HepG2 (cell line): ENCODE measurements around the gene NCKIPSD. TPM values are rescaled to one million over a fixed set of nuclear protein-coding genes. Genes with fewer than 3 reads are reported as not detected.

Experiments
- CBFB ChIP-seq: sonication (generic); formaldehyde crosslinking; IDR thresholded peaks from 2 replicates; pipeline ENCODE4 v1.4.0; 2020; ENCODE audit warnings: missing genetic modification reagents
- ELK4 ChIP-seq: sonication (generic); formaldehyde crosslinking; IDR thresholded peaks from 2 replicates; pipeline ENCODE4 v1.9.0; 2021; ENCODE audit warnings: missing genetic modification reagents, borderline replicate concordance
- KDM1A ChIP-seq: IDR thresholded peaks from 2 replicates; pipeline ENCODE4 v1.6.1; 2016; ENCODE audit warnings: missing compliant biosample characterization
- KDM5B ChIP-seq: sonication (generic); formaldehyde crosslinking; IDR thresholded peaks from 2 replicates; pipeline ENCODE4 v1.4.0; 2020; ENCODE audit warnings: missing genetic modification reagents, mild to moderate bottlenecking, borderline replicate concordance
- NR0B2 ChIP-seq: sonication (generic); formaldehyde crosslinking; IDR thresholded peaks from 2 replicates; pipeline ENCODE4 v1.4.0; 2020; ENCODE audit warnings: mild to moderate bottlenecking, missing genetic modification reagents
- ZBTB37 ChIP-seq: sonication (generic); formaldehyde crosslinking; IDR thresholded peaks from 2 replicates; pipeline ENCODE4 v1.4.0; 2020; ENCODE audit warnings: mild to moderate bottlenecking, missing genetic modification reagents
- ZBTB7A ChIP-seq: sonication (generic); formaldehyde crosslinking; IDR thresholded peaks from 2 replicates; pipeline ENCODE4 v1.8.0; 2022; ENCODE audit warnings: mild to moderate bottlenecking, missing genetic modification reagents
- ZC3H4 ChIP-seq: sonication (generic); formaldehyde crosslinking; IDR thresholded peaks from 2 replicates; pipeline ENCODE4 v1.4.0; 2020; ENCODE audit warnings: missing genetic modification reagents, borderline replicate concordance
- ZNF484 ChIP-seq: sonication (generic); formaldehyde crosslinking; IDR thresholded peaks from 2 replicates; pipeline ENCODE4 v1.5.1; 2020; ENCODE audit warnings: mild to moderate bottlenecking, low read depth, missing genetic modification reagents, borderline replicate concordance
- ZNF564 ChIP-seq: sonication (generic); formaldehyde crosslinking; IDR thresholded peaks from 2 replicates; pipeline ENCODE4 v1.8.1; 2023; ENCODE audit warnings: mild to moderate bottlenecking, missing genetic modification reagents
- ZNF75D ChIP-seq: sonication (generic); formaldehyde crosslinking; IDR thresholded peaks from 2 replicates; pipeline ENCODE4 v1.8.1; 2023; ENCODE audit warnings: missing genetic modification reagents, mild to moderate bottlenecking, borderline replicate concordance
- polyA plus RNA-seq, 8 experiments: library from polyadenylated mRNA; depleted of rRNA in 3 of 8; stranded (reverse) in 7 of 8; unstranded in 1 of 8; fragments of >200 nt; fragmentation: Illumina TruSeq in 4 of 8; extraction: Trizol in 4 of 8; gene quantifications; 2 replicates each; pipeline versions ENCODE4 v1.2.1 to v1.2.3, GENCODE V29; 2011 to 2016; ENCODE audit warnings: low read depth in 4 of 8, missing spikeins in 1 of 8, mixed read lengths in 1 of 8; ENCODE audit not compliant: insufficient read depth in 1 of 8
- total RNA-seq, 5 experiments: library from RNA; depleted of rRNA; stranded (reverse); fragments of >200 nt; fragmentation: Illumina TruSeq; extraction: Trizol; gene quantifications; 2 replicates each; pipeline ENCODE4 v1.2.3, GENCODE V29; 2016; ENCODE audit warnings: low read depth in 1 of 5
- TF ChIP-seq, protein P1 (sequence below): sonication (generic); formaldehyde crosslinking; IDR thresholded peaks from 2 replicates; pipeline ENCODE4 v1.5.1; 2020; ENCODE audit warnings: mild to moderate bottlenecking, moderate library complexity, missing genetic modification reagents
- TF ChIP-seq, protein P2 (sequence below), 2 experiments: sonication (generic) in 1 of 2; formaldehyde crosslinking in 1 of 2; IDR thresholded peaks; 2 replicates each; pipeline versions ENCODE4 v1.4.0 to v1.6.1; 2016 to 2020; ENCODE audit warnings: borderline replicate concordance in 1 of 2, low read depth in 1 of 2, mild to moderate bottlenecking in 1 of 2, missing genetic modification reagents in 1 of 2
- TF ChIP-seq, protein P3 (sequence below): sonication (generic); formaldehyde crosslinking; IDR thresholded peaks from 2 replicates; pipeline ENCODE4 v1.4.0; 2020; ENCODE audit warnings: missing genetic modification reagents, borderline replicate concordance

Gene NCKIPSD
- total and polyA plus RNA-seq, 2 of the 13 experiments (the other 11 are each of a cell fraction or from before 2014, with no cell fraction given), result 13.5 to 35.2 TPM

DNA sequence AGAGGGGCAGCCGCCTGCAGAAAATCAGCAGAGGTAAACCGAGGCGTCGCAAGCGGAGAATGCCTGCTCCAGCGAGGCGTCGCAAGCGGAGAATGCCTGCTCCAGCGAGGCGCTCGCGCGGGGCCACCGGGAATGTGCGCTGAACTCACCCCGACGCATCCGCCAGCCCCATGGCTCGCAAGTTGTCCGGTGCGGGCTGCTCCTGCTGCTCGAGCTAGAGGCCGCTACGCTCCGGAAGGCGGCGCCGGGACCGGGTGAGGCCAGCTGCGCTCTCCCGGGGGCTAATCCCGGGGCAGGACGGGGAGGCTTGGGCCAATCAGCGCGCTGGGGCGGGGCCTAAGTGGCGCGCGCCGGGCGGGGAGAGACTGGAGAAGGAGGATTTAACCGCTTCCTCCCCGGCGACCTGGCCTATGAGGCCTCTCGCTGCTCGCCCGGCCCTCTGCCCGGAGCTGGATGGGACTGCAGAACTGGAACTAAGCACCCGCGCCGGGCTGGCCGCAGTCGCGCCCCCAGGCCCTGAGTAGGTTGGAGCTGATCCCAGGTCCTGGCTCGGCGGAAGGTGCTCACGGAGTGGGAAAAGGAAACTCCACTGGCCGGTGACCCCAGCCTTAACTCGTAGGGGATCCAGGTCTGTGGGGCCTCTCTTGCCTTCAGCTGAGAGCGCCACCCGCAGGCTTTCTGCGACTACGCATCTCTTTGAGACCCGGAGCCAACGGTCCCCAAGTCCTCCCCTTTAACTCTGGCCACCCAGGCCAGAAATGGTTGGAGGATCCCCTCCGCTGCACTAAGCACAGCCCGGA, 50.3 kb downstream of the NCKIPSD start, which contains the start of gene SLC26A6 (continued):
- TF ChIP-seq ELK4 (CRISPR knock-in tag) (no peak), CBFB (CRISPR knock-in tag) (0 out of 2 replicates have a peak, but pooled peaks have one; percentile 34), KDM5B (CRISPR knock-in tag) (peak; percentile 69; the same call in 1 of the 2 replicates), ZC3H4 (no peak), ZNF564 (peak; percentile 68; the same call in 1 of the 2 replicates), ZBTB37 (CRISPR knock-in tag) (no peak), ZNF484 (CRISPR knock-in tag) (no peak), NR0B2 (CRISPR knock-in tag) (peak; percentile 65; the same call in 1 of the 2 replicates), ZBTB7A (CRISPR knock-in tag) (peak; percentile 79), KDM1A (no peak), ZNF75D (CRISPR knock-in tag) (no peak)
- TF ChIP-seq, protein P1, sequence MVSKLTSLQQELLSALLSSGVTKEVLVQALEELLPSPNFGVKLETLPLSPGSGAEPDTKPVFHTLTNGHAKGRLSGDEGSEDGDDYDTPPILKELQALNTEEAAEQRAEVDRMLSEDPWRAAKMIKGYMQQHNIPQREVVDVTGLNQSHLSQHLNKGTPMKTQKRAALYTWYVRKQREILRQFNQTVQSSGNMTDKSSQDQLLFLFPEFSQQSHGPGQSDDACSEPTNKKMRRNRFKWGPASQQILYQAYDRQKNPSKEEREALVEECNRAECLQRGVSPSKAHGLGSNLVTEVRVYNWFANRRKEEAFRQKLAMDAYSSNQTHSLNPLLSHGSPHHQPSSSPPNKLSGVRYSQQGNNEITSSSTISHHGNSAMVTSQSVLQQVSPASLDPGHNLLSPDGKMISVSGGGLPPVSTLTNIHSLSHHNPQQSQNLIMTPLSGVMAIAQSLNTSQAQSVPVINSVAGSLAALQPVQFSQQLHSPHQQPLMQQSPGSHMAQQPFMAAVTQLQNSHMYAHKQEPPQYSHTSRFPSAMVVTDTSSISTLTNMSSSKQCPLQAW (CRISPR knock-in tag), result peak; percentile 76
- TF ChIP-seq, protein P2, sequence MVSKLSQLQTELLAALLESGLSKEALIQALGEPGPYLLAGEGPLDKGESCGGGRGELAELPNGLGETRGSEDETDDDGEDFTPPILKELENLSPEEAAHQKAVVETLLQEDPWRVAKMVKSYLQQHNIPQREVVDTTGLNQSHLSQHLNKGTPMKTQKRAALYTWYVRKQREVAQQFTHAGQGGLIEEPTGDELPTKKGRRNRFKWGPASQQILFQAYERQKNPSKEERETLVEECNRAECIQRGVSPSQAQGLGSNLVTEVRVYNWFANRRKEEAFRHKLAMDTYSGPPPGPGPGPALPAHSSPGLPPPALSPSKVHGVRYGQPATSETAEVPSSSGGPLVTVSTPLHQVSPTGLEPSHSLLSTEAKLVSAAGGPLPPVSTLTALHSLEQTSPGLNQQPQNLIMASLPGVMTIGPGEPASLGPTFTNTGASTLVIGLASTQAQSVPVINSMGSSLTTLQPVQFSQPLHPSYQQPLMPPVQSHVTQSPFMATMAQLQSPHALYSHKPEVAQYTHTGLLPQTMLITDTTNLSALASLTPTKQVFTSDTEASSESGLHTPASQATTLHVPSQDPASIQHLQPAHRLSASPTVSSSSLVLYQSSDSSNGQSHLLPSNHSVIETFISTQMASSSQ (IDR thresholded peaks at IDR 0.05; ENCODE audit: low read depth), result no peak
- TF ChIP-seq, protein P2 (CRISPR knock-in tag; IDR thresholded peaks at IDR 0.05; ENCODE audit: borderline replicate concordance), result 0 out of 2 replicates have a peak, but pooled peaks have one; percentile 14
- TF ChIP-seq, protein P3, sequence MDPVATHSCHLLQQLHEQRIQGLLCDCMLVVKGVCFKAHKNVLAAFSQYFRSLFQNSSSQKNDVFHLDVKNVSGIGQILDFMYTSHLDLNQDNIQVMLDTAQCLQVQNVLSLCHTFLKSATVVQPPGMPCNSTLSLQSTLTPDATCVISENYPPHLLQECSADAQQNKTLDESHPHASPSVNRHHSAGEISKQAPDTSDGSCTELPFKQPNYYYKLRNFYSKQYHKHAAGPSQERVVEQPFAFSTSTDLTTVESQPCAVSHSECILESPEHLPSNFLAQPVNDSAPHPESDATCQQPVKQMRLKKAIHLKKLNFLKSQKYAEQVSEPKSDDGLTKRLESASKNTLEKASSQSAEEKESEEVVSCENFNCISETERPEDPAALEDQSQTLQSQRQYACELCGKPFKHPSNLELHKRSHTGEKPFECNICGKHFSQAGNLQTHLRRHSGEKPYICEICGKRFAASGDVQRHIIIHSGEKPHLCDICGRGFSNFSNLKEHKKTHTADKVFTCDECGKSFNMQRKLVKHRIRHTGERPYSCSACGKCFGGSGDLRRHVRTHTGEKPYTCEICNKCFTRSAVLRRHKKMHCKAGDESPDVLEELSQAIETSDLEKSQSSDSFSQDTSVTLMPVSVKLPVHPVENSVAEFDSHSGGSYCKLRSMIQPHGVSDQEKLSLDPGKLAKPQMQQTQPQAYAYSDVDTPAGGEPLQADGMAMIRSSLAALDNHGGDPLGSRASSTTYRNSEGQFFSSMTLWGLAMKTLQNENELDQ, result no peak
